Heart left ventricle (tissue), 16 donors: ENCODE measurements around the gene REPIN1. TPM values are rescaled to one million over a fixed set of nuclear protein-coding genes. Genes with fewer than 3 reads are reported as not detected.

Experiments used
- ATAC-seq, 4 donors: fragments of 200-7000 bp; cut with Tn5 transposase; one replicate each; pipeline ENCODE4 v1.9.1; 2020 to 2022; ENCODE audit warnings: moderate library complexity in 4 of 4, mild to moderate bottlenecking in 3 of 4, moderate number of reproducible peaks in 1 of 4
- DNase-seq, 5 donors: peaks; one replicate each; pipeline ENCODE4 v3.0.0-alpha.2; 2020
- H3K27ac ChIP-seq, 12 donors: fragments of 200-600 bp; sonication (generic) in 4 of 12; one replicate each; pipeline versions ENCODE4 v1.5.0 to v1.8.0; 2016 to 2022; ENCODE audit warnings: mild to moderate bottlenecking in 2 of 12
- H3K27me3 ChIP-seq, 9 donors: fragments of 200-600 bp; sonication (generic) in 2 of 9; one replicate each; pipeline versions ENCODE4 v1.5.1 to v1.8.0; 2016 to 2022; ENCODE audit warnings: mild to moderate bottlenecking in 3 of 9
- H3K36me3 ChIP-seq, 9 donors: fragments of 200-600 bp; sonication (generic) in 2 of 9; one replicate each; pipeline versions ENCODE4 v1.5.0 to v1.8.0; 2018 to 2022; ENCODE audit warnings: mild to moderate bottlenecking in 2 of 9
- H3K4me1 ChIP-seq, 12 donors: fragments of 200-600 bp; sonication (generic) in 4 of 12; one replicate each; pipeline versions ENCODE4 v1.5.0 to v1.8.0; 2016 to 2022; ENCODE audit warnings: mild to moderate bottlenecking in 3 of 12
- H3K4me3 ChIP-seq, 12 donors: fragments of 200-600 bp; sonication (generic) in 4 of 12; one replicate each; pipeline versions ENCODE4 v1.5.0 to v1.8.0; 2017 to 2022; ENCODE audit warnings: mild to moderate bottlenecking in 9 of 12, moderate library complexity in 4 of 12
- H3K9me3 ChIP-seq, 12 donors: fragments of 200-600 bp; sonication (generic) in 4 of 12; one replicate each; pipeline versions ENCODE4 v1.5.0 to v1.8.0; 2016 to 2022; ENCODE audit warnings: mild to moderate bottlenecking in 1 of 12
- POLR2A ChIP-seq, 2 donors: fragments of 450-650 bp; IDR thresholded peaks; one replicate each; pipeline ENCODE4 v1.6.1; 2017; ENCODE audit warnings: antibody characterized with exemption in 2 of 2, mild to moderate bottlenecking in 2 of 2, moderate library complexity in 2 of 2
- WGBS, 4 donors: extraction: QIAGEN DNeasy Blood & Tissue Kit in 2 of 4; methylation state at CpG; one replicate each; pipeline versions ENCODE4 v1.1.5 to v1.1.7; 2013 to 2018; 5-methylcytosine and 5-hydroxymethylcytosine counted together
- intact Hi-C, 10 donors: fragments of 100-400 bp; cut with DNase I; formaldehyde crosslinking; loops; one replicate each; pipeline versions ENCODE4 v1.11.1 to v1.14.2; 2022
- polyA plus RNA-seq, 2 donors: library from polyadenylated mRNA; stranded (reverse); fragments of 200-250 nt; gene quantifications; one replicate each; pipeline ENCODE4 v1.2.3, GENCODE V29; 2013
- total RNA-seq, 9 donors: library from RNA; depleted of rRNA in 2 of 9; stranded (reverse); fragments of >200 nt in 2 of 9; fragmentation: NEBNext Ultra II Directional in 3 of 9; extraction: Animal tissue kit (Norgen Biotek cat#: 25700) in 3 of 9; gene quantifications; one replicate each; pipeline versions ENCODE4 v1.1.0 to v1.2.4, GENCODE V29; 2016 to 2023
- TF ChIP-seq, protein P1 (sequence below), 12 donors: fragments of 200-600 bp; sonication (generic) in 4 of 12; IDR thresholded peaks; one replicate each; pipeline versions ENCODE4 v1.5.0 to v1.8.0; 2018 to 2022; ENCODE audit warnings: antibody characterized with exemption in 12 of 12, mild to moderate bottlenecking in 5 of 12
- donor health status: ischemic (EF 13 %, LVEDD 7.1; RV severe dilation, severe dysfunction).
- donor health status: healthy with polysubstance abuse.
- donor health status: DM: no; HTN: yes; CAD: no.
- donor health status: DM: no; HTN: no; CAD: no.
- donor health status: ischemic (EF 25% LVEDD 6.9; RV normal size, moderate dysfunction).
- donor health status: ischemic (EF 25% LVEDD 5.7; RV mildly dilated, moderate dysfunction).
- donor health status: healthy.
- donor health status: DM: yes; HTN: yes; CAD: no.
- donor health status: ischemic (EF 35%, LVEDD 5.7; RV mildly dilated, moderate dysfunction).
- donor health status: nonischemic (EF 11% LVEDD 7.7; RV severe dilation, severe dysfunction).
- donor health status: DM: yes; HTN: yes; CAD: no.
- donor health status: PGD.
- donor health status: ischemic (EF 29% LVEDD 5.4; RV normal size, mild dysfunction).
- donor health status: nonischemic (EF 23%, LVEDD 6.1; RV moderate dilation, normal function).

The REPIN1 gene
- total and polyA plus RNA-seq, 11 donors, result 49.8 to 141 (median 98.4) TPM

DNA sequence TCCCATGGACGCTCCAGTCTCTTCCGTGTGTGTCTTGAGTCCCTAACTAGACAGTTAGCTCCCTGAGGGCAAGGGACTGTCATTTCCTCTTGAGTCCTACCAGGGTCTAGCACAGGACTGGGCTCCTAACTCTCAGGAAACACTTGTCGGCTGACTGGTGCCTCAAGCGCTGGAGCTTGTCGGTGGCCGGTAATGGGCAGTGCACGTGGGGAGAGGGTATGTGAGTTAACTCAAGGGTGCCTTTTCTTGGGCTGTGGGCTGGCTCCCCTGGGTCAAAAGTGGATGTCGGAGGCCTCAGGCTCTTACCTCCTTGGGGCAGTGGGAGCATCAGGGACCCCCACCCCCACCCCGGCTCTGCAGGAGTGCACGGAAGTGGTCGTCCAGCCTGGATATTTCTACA lies 43.4 kb downstream of the REPIN1 start:
- DNase-seq, result peak in 2 of 5 donors; percentile 10 to 42
- peaks cover 0 to 5% (median 0%) of the 10 kb centered on the region in 12 donors for H3K4me1 ChIP-seq
- H3K36me3 ChIP-seq, result peaks cover 0 to 16% (median 0%) of the 10 kb centered on the region in 9 donors
- no peak overlapping the region for H3K27ac ChIP-seq
- no peak for ATAC-seq
- H3K4me3 ChIP-seq, result no peak overlapping the region
- intact Hi-C loops, result loop anchor here in 1 of 10 donors (10.0 kb wide), 1 partner anchor 127 kb away; no protein-coding TSS in a partner anchor
- H3K9me3 ChIP-seq, result no peaks in the 10 kb centered on the region
- TF ChIP-seq, protein P1, sequence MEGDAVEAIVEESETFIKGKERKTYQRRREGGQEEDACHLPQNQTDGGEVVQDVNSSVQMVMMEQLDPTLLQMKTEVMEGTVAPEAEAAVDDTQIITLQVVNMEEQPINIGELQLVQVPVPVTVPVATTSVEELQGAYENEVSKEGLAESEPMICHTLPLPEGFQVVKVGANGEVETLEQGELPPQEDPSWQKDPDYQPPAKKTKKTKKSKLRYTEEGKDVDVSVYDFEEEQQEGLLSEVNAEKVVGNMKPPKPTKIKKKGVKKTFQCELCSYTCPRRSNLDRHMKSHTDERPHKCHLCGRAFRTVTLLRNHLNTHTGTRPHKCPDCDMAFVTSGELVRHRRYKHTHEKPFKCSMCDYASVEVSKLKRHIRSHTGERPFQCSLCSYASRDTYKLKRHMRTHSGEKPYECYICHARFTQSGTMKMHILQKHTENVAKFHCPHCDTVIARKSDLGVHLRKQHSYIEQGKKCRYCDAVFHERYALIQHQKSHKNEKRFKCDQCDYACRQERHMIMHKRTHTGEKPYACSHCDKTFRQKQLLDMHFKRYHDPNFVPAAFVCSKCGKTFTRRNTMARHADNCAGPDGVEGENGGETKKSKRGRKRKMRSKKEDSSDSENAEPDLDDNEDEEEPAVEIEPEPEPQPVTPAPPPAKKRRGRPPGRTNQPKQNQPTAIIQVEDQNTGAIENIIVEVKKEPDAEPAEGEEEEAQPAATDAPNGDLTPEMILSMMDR (IDR thresholded peaks at IDR 0.05), result no peak
- no peak for TF ChIP-seq POLR2A (IDR thresholded peaks at IDR 0.05)
- no peaks in the 10 kb centered on the region for H3K27me3 ChIP-seq
- 91 to 98% (median 94%) methylated on average over 8 to 11 of the region's 11 CpGs for whole genome bisulfite sequencing, 4 donors

DNA sequence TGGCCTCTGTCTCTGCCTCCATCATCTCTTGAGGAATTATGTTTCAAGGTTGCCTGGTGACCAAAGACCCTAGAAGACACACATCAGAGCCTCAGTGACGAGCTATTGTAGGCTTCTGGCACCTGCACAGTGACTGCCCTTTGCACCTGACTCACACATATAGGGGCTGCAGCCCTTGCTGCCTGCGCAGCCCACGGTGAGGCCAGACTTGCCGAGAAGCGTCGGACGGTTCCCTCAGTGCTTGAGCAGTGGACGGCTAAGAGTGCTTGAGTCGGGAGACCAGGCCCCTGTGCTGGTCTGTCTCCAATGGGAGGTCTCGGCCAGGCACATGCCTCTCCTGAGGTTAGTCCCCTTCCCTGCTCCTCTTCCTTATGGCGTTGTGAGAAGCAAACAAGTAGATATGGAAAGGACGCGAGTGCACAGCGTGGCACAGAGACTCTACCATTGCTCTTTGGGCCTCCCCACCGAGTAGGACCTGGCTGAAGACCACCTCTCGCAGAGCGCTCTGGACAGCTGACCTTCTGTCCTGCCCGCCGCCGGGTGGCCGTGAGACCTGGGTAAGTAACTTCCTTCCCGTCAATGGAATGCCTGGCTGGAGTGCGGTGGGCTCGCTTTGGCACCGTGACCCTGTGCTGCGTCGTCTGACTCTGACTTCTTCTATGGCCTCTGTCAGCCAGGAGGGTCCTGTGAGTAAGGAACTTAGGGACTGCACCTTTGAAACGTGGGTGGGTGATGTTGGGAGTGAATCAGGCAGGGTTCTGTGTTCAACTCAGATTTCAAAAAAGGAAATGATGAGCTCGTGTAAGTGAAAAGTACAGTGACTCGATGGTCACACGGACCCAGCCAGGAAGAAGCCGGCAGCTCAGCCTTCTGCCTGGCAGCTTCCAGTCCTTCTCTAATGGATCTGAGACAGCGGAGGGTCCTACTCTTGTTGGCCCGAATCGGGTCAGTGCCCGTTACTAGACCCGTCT lies 44.2 kb downstream of the REPIN1 start:
- H3K4me3 ChIP-seq, result no peak overlapping the region
- TF ChIP-seq POLR2A (IDR thresholded peaks at IDR 0.05), result no peak
- TF ChIP-seq, protein P1 (IDR thresholded peaks at IDR 0.05), result no peak
- ATAC-seq (no peak), DNase-seq (peak in 2 of 5 donors; percentile 13 to 38)
- no peaks in the 10 kb centered on the region for H3K27me3 ChIP-seq
- intact Hi-C loops, result loop anchor here in 1 of 10 donors (10.0 kb wide), 1 partner anchor 128 kb away; no protein-coding TSS in a partner anchor
- no peak overlapping the region for H3K27ac ChIP-seq
- WGBS, 4 donors, result 83 to 91% (median 85%) methylated on average over 37 of the region's 37 CpGs
- H3K9me3 ChIP-seq, result no peaks in the 10 kb centered on the region
- H3K4me1 ChIP-seq, result no peaks in the 10 kb centered on the region
- H3K36me3 ChIP-seq, result peaks cover 0 to 16% (median 0%) of the 10 kb centered on the region in 9 donors

DNA sequence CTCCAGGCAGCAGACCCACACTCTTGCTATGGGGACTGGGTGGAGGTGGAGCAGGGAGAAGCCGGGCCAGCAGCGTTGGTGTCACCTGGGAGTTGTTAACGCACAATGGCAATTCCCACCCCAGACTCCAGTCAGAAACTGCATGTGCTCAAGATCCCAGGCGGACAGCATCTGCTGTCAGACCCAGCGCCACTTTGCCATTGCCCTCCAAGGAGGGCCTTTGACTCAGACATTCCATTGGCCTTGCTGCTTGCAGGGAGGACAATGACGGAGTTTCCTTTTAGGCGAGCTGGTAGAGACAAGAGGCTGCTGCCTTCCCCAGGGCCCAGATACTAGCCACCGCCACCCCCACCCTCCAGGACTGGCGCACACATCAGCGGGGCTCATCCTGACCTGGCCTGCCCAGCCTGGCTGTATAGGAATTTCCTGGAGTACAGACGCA lies 45.0 kb downstream of the REPIN1 start:
- Histone ChIP-seq H3K4me1 (no peaks in the 10 kb centered on the region), H3K36me3 (peaks cover 0 to 9% (median 0%) of the 10 kb centered on the region in 9 donors), H3K27ac (no peak overlapping the region), H3K9me3 (no peaks in the 10 kb centered on the region), H3K27me3 (no peaks in the 10 kb centered on the region), H3K4me3 (no peak overlapping the region)
- ATAC-seq (no peak), DNase-seq (peak in 2 of 5 donors; percentile 9 to 18)
- no peak for TF ChIP-seq POLR2A (IDR thresholded peaks at IDR 0.05)
- TF ChIP-seq, protein P1 (IDR thresholded peaks at IDR 0.05), result no peak
- 89 to 94% (median 93%) methylated on average over 9 to 11 of the region's 11 CpGs for WGBS, 4 donors
- intact Hi-C loops, result loop anchor here in 1 of 10 donors (10.0 kb wide), 1 partner anchor 129 kb away; no protein-coding TSS in a partner anchor
